Measurements from ENCODE around the gene MORN5. TPM values are rescaled to one million over a fixed set of nuclear protein-coding genes. Genes with fewer than 3 reads are reported as not detected.

The MORN5 gene
- polyA plus RNA-seq, 1 donor from 2014 or later, result not detected

GRCh38 chr9:122190597-122191381 lies 31.1 kb downstream of the MORN5 start:
- Histone ChIP-seq H2AFZ (ENCODE audit: low read depth, low read length) (no peak overlapping the region), H4K20me1 (ENCODE audit: insufficient read depth) (no peaks in the 10 kb centered on the region), H3K9me2 (ENCODE audit: insufficient read depth, low read length) (no peaks in the 10 kb centered on the region), H3K9me3 (ENCODE audit: low read length) (no peaks in the 10 kb centered on the region), H3F3A (ENCODE audit: insufficient read depth, low read length, poor library complexity, severe bottlenecking) (no peaks in the 10 kb centered on the region), H3K79me2 (replicated peaks; ENCODE audit: insufficient read depth, low read length) (no peaks in the 10 kb centered on the region), H3K9ac (ENCODE audit: low read length) (no peak overlapping the region), H3K4me3 (ENCODE audit: low read length) (no peak overlapping the region), H3K27ac (ENCODE audit: low read length) (no peak overlapping the region), H3K4me2 (ENCODE audit: low read length) (no peak overlapping the region), H3K36me3 (ENCODE audit: insufficient read depth, low read length) (no peaks in the 10 kb centered on the region), H3K27me3 (ENCODE audit: insufficient read depth, low read depth, low read length) (no peaks in the 10 kb centered on the region)
- TF ChIP-seq RAD21 (conservative IDR thresholded peaks at IDR 0.05), result no peak

- no peak for TF ChIP-seq POLR2AphosphoS5 (IDR thresholded peaks at IDR 0.05)
- TF ChIP-seq TAF1 (IDR thresholded peaks at IDR 0.05; ENCODE audit: low read depth), result no peak
- no peak for TF ChIP-seq RAD21 (conservative IDR thresholded peaks at IDR 0.05)
- no peak for TF ChIP-seq EZH2 (IDR thresholded peaks at IDR 0.05; ENCODE audit: borderline replicate concordance, insufficient read depth, low read length, poor library complexity, severe bottlenecking)
- TF ChIP-seq CTCF (IDR thresholded peaks at IDR 0.05; ENCODE audit: poor library complexity, severe bottlenecking), result no peak
- no peak for TF ChIP-seq MXI1 (conservative IDR thresholded peaks at IDR 0.05; ENCODE audit: poor library complexity, severe bottlenecking)
- no peak for TF ChIP-seq EP300 (conservative IDR thresholded peaks at IDR 0.05; ENCODE audit: poor library complexity, severe bottlenecking)
- TF ChIP-seq REST (IDR thresholded peaks at IDR 0.05; ENCODE audit: borderline replicate concordance), result no peak
- no peak for TF ChIP-seq SMC3 (conservative IDR thresholded peaks at IDR 0.05; ENCODE audit: poor library complexity)
- Histone ChIP-seq H3K27me3 (ENCODE audit: insufficient read depth, low read depth, low read length) (no peaks in the 10 kb centered on the region), H3K79me2 (replicated peaks; ENCODE audit: insufficient read depth, low read length) (no peaks in the 10 kb centered on the region), H3K9ac (ENCODE audit: low read length) (no peak overlapping the region), H3K27ac (ENCODE audit: low read length) (no peak overlapping the region), H4K20me1 (ENCODE audit: insufficient read depth) (no peaks in the 10 kb centered on the region), H3K4me2 (ENCODE audit: low read length) (no peak overlapping the region), H3K9me3 (ENCODE audit: low read length) (no peaks in the 10 kb centered on the region), H2AFZ (ENCODE audit: low read depth, low read length) (no peak overlapping the region), H3K9me2 (ENCODE audit: insufficient read depth, low read length) (no peaks in the 10 kb centered on the region), H3K4me3 (ENCODE audit: low read length) (no peak overlapping the region), H3F3A (ENCODE audit: insufficient read depth, low read length, poor library complexity, severe bottlenecking) (no peaks in the 10 kb centered on the region), H3K36me3 (ENCODE audit: insufficient read depth, low read length) (no peaks in the 10 kb centered on the region)
Measured at GRCh38 chr9:122191584-122191983, 31.9 kb downstream of the MORN5 start.

All from neural cell (in vitro differentiated cells).